GM12875 (cell line): ENCODE results near the gene SCN4A.
A peak's percentile ranks its signal among the peaks of the same experiment; 100 is the strongest.

ENCODE experiments used
- H3K4me3 ChIP-seq: one replicate; pipeline ENCODE4 v1.5.1; 2011; ENCODE audit warnings: low read depth, low read length, control low read depth
- CTCF ChIP-seq: IDR thresholded peaks from 2 replicates; pipeline ENCODE4 v1.5.1; 2011; ENCODE audit warnings: low read depth, mild to moderate bottlenecking, control low read depth, inconsistent platforms, low read length, moderate library complexity, borderline replicate concordance; ENCODE audit not compliant: insufficient read depth

SCN4A gene

GRCh38 chr17:63999680-64000531, 27.2 kb upstream of the SCN4A start:
- H3K4me3 ChIP-seq = no peak overlapping the region
- no peak for TF ChIP-seq CTCF

- H3K4me3 ChIP-seq = peak overlapping the region; percentile 41
- TF ChIP-seq CTCF = no peak
These were observed 26.3 kb upstream of the SCN4A start for GRCh38 chr17:63998721-63999679.

- peak within 1 kb of the TSS; percentile 41 for H3K4me3 ChIP-seq
- no peak for TF ChIP-seq CTCF
These were observed 25.5 kb upstream of the SCN4A start, which contains the start of gene PRR29 for GRCh38 chr17:63998050-63998720. Gene PRR29, plus strand, starts transcription at chr17:63998351. Its CDS starts 14 bp downstream, at chr17:63998365.

- no peak overlapping the region for H3K4me3 ChIP-seq
These were observed 24.8 kb upstream of the SCN4A start for GRCh38 chr17:63997341-63998048.

GRCh38 chr17:63996430-63997182, 23.9 kb upstream of the SCN4A start:
- H3K4me3 ChIP-seq = no peak overlapping the region
- no peak for TF ChIP-seq CTCF

More at GRCh38 chr17:63997341-63998048, 24.8 kb upstream of the SCN4A start:
- TF ChIP-seq CTCF = no peak

- no peak for TF ChIP-seq CTCF
- no peak overlapping the region for H3K4me3 ChIP-seq
These were observed 22.9 kb upstream of the SCN4A start for GRCh38 chr17:63995626-63996025.
